Measurements from ENCODE around the gene VSX1. TPM values are rescaled to one million over a fixed set of nuclear protein-coding genes. Genes with fewer than 3 reads are reported as not detected.

Gene VSX1
- total and polyA plus RNA-seq, 11 donors: 0.19 to 0.96 (median 0.49) TPM; not detected in 5

- ATAC-seq (no peak), DNase-seq (peak in 2 of 5 donors; percentile 16 to 23)
- TF ChIP-seq POLR2A (IDR thresholded peaks at IDR 0.05) (no peak), CTCF (IDR thresholded peaks at IDR 0.05) (no peak)
- H3K36me3 ChIP-seq: peaks cover 0 to 15% (median 8%) of the 10 kb centered on the region in 9 donors
- peak overlapping the region in 11 of 12 donors; percentile 83 to 96 (median 91) for H3K27ac ChIP-seq
- no peaks in the 10 kb centered on the region for H3K27me3 ChIP-seq
- WGBS, 4 donors: 84 to 91% (median 85%) methylated on average over 15 to 21 of the region's 21 CpGs
- H3K9me3 ChIP-seq: no peaks in the 10 kb centered on the region
- H3K4me3 ChIP-seq: no peak overlapping the region
- H3K4me1 ChIP-seq: peaks cover 24 to 99% (median 96%) of the 10 kb centered on the region in 12 donors
- intact Hi-C loops (cut with DNase I): loop anchor here in 1 of 10 donors (2.0 kb wide), 1 partner anchor 15 kb away; no protein-coding TSS in a partner anchor
These were observed 40.0 kb downstream of the VSX1 start for GRCh38 chr20:25041813-25042530.

GRCh38 chr20:25040438-25040831, 41.5 kb downstream of the VSX1 start:
- peaks cover 23 to 100% (median 99%) of the 10 kb centered on the region in 12 donors for H3K4me1 ChIP-seq
- intact Hi-C loops (cut with DNase I): no loop called here
- no peaks in the 10 kb centered on the region for H3K27me3 ChIP-seq
- peak overlapping the region in 1 of 12 donors; percentile 6 for H3K4me3 ChIP-seq
- no peaks in the 10 kb centered on the region for H3K9me3 ChIP-seq
- TF ChIP-seq CTCF (IDR thresholded peaks at IDR 0.05): no peak
- no peak for TF ChIP-seq POLR2A (IDR thresholded peaks at IDR 0.05)
- DNase-seq (peak in 2 of 5 donors; percentile 39 to 51), ATAC-seq (peak in 2 of 4 donors; percentile 1 to 2)
- H3K27ac ChIP-seq: peak overlapping the region; percentile 76 to 96 (median 91)
- H3K36me3 ChIP-seq: no peaks in the 10 kb centered on the region
- 10 to 24% (median 15%) methylated on average over 6 of the region's 6 CpGs for WGBS, 4 donors

GRCh38 chr20:25039697-25040437, 42.1 kb downstream of the VSX1 start:
- H3K4me3 ChIP-seq: peak overlapping the region in 1 of 12 donors; percentile 6
- no peaks in the 10 kb centered on the region for H3K36me3 ChIP-seq
- intact Hi-C loops (cut with DNase I): loop anchor here in 3 of 10 donors (2.0 to 5.0 kb wide), 2 partner anchors 13 to 43 kb away; no protein-coding TSS in a partner anchor
- TF ChIP-seq CTCF (IDR thresholded peaks at IDR 0.05) (no peak), POLR2A (IDR thresholded peaks at IDR 0.05) (no peak)
- H3K9me3 ChIP-seq: no peaks in the 10 kb centered on the region
- H3K4me1 ChIP-seq: peaks cover 23 to 100% (median 98%) of the 10 kb centered on the region in 12 donors
- no peaks in the 10 kb centered on the region for H3K27me3 ChIP-seq
- H3K27ac ChIP-seq: peak overlapping the region; percentile 76 to 96 (median 91)
- 7 to 18% (median 9%) methylated on average over 9 of the region's 9 CpGs for WGBS, 4 donors
- DNase-seq: peak; percentile 85 to 94 (median 88)
- ATAC-seq: peak; percentile 76 to 84 (median 78)

- Histone ChIP-seq H3K36me3 (no peaks in the 10 kb centered on the region), H3K4me1 (peaks cover 24 to 99% (median 93%) of the 10 kb centered on the region in 12 donors), H3K27ac (peak overlapping the region; percentile 76 to 96 (median 91)), H3K4me3 (no peak overlapping the region), H3K27me3 (no peaks in the 10 kb centered on the region), H3K9me3 (no peaks in the 10 kb centered on the region)
- DNase-seq (peak in 1 of 5 donors; percentile 27), ATAC-seq (no peak)
- no peak for TF ChIP-seq CTCF (IDR thresholded peaks at IDR 0.05)
- TF ChIP-seq POLR2A (IDR thresholded peaks at IDR 0.05): no peak
- WGBS, 4 donors: 77 to 80% (median 78%) methylated on average over 6 of the region's 6 CpGs
- intact Hi-C loops (cut with DNase I): loop anchor here in 3 of 10 donors (2.0 to 5.0 kb wide), 2 partner anchors 14 to 41 kb away; no protein-coding TSS in a partner anchor
These were observed 43.3 kb downstream of the VSX1 start for GRCh38 chr20:25038591-25039015.
